ENCODE results near the gene DNAL1. TPM values are rescaled to one million over a fixed set of nuclear protein-coding genes. Genes with fewer than 3 reads are reported as not detected.

The DNAL1 gene
- total and polyA plus RNA-seq, 9 of the 15 experiments (the other 6 are each of a cell fraction or from before 2014, with no cell fraction given) = 1.6 to 11.7 (median 4.8) TPM

DNA sequence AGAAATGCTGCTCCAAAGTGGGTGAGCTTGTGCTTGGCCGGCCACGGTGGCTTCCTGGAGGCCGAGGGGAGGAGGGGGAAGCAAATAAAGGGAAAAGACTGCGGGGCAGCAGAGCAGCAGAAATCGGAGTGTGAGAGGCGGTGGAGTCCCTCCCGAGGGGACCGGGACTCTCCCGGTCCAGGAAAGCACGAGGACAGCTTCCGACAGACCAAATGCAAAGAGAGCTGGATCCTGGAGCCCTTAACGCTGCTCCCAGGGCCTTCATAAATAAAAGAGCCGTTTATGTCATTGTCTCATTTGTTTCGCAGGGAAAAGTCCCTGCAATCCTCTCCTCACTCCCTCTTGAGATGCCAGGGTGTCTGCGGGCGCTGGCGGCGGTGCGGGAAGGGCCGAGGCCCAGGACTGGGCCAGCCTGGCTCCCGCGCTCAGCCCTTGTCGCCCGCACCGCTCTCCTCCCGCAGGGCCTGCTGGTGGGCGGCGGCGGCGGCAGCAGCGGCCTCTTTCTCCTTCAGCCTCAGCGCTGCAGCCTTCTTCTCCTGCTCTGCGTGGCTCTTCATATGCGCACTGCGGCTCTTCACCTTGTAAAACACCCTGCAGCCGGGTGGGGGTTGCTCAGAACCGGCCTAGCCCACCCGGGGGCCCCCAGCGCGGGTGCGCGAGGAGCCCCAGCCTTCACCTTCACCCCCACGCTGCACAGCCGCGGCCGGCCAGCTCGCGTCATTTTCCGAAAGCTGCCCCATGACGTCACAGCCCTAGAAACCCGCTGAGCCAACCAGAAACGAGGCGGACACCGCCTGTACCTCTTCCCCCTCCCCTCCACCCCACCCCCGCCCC, 73.8 kb downstream of the DNAL1 start:
- no peak for FAIRE-seq
- Histone ChIP-seq H3K36me3 (ENCODE audit: control insufficient read depth, insufficient read depth, low read length) (peaks cover 81% of the 10 kb centered on the region), H3K27me3 (ENCODE audit: control insufficient read depth in 2 of 2, insufficient read depth in 2 of 2, low read length in 2 of 2) (no peaks in the 10 kb centered on the region), H3K9me3 (replicated peaks; ENCODE audit: control insufficient read depth, insufficient read depth, low read depth, low read length) (no peaks in the 10 kb centered on the region), H3K4me1 (replicated peaks in 1 of 2; ENCODE audit: control insufficient read depth in 2 of 2, insufficient read depth in 2 of 2, low read length in 2 of 2) (peaks cover 3 to 25% of the 10 kb centered on the region in 2 experiments; a peak in 3 of 5 replicates), H3K4me2 (ENCODE audit: insufficient read depth, low read length) (no peak overlapping the region), H3K4me3 (no peak overlapping the region), H3K27ac (ENCODE audit: extremely low read depth, low read depth, low read length) (no peak overlapping the region), H3K9me1 (ENCODE audit: control insufficient read depth, insufficient read depth, low read length) (no peaks in the 10 kb centered on the region), H2AFZ (ENCODE audit: low read depth, low read length) (no peak overlapping the region), H3K79me2 (ENCODE audit: control insufficient read depth, insufficient read depth, low read length) (peaks cover 2% of the 10 kb centered on the region), H4K20me1 (replicated peaks; ENCODE audit: control insufficient read depth, insufficient read depth, low read length) (no peaks in the 10 kb centered on the region; the same call in 1 of the 2 replicates), H3K9ac (ENCODE audit: insufficient read depth in 1 of 2, low read depth in 2 of 2, low read length in 2 of 2) (no peak overlapping the region; a peak in 1 of 4 replicates)
- ATAC-seq = no peak
- intact Hi-C loops (cut with micrococcal nuclease) = no loop called here
- in situ Hi-C loops (cut with MboI) = no loop called here
- no TSS peak for BruUV-seq (replicated peaks)
- CTCF ChIA-PET (ENCODE audit: low intra/inter-chr PET ratio) = no interaction called here
- POLR2A ChIA-PET = interaction anchor here (1.3 to 1.5 kb wide), 2 partner anchors 9 to 10 kb away, joined by 5 read pairs; no protein-coding TSS in a partner anchor
- DNase-seq (ENCODE audit: extremely low read depth in 1 of 4, low spot score in 3 of 4) = no peak
- TF ChIP-seq POLR2G (IDR thresholded peaks at IDR 0.05; ENCODE audit: low read depth, low read length) = peak; percentile 64
- TF ChIP-seq CBFA2T2 (conservative IDR thresholded peaks at IDR 0.05) = no peak
- TF ChIP-seq RBM22 (IDR thresholded peaks at IDR 0.05; ENCODE audit: low read depth, low read length, poor library complexity, severe bottlenecking) = peak; percentile 89
- TF ChIP-seq HEY1 (CRISPR knock-in tag; IDR thresholded peaks at IDR 0.05; ENCODE audit: borderline replicate concordance) = no peak
- TF ChIP-seq ERF (CRISPR knock-in tag; IDR thresholded peaks at IDR 0.05) = no peak
- TF ChIP-seq, protein P1, sequence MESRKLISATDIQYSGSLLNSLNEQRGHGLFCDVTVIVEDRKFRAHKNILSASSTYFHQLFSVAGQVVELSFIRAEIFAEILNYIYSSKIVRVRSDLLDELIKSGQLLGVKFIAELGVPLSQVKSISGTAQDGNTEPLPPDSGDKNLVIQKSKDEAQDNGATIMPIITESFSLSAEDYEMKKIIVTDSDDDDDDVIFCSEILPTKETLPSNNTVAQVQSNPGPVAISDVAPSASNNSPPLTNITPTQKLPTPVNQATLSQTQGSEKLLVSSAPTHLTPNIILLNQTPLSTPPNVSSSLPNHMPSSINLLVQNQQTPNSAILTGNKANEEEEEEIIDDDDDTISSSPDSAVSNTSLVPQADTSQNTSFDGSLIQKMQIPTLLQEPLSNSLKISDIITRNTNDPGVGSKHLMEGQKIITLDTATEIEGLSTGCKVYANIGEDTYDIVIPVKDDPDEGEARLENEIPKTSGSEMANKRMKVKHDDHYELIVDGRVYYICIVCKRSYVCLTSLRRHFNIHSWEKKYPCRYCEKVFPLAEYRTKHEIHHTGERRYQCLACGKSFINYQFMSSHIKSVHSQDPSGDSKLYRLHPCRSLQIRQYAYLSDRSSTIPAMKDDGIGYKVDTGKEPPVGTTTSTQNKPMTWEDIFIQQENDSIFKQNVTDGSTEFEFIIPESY (CRISPR knock-in tag; IDR thresholded peaks at IDR 0.05) = peak; percentile 83
- no peak for TF ChIP-seq SMARCA5 (IDR thresholded peaks at IDR 0.05)
- no peak for TF ChIP-seq FOXK1 (CRISPR knock-in tag; IDR thresholded peaks at IDR 0.05; ENCODE audit: borderline replicate concordance)
- WGBS (ENCODE audit: insufficient coverage, low coverage, missing lambda C conversion rate) = 90% methylated on average over 8 of the region's 55 CpGs

Measured in K562 (cell line).